ENCODE measurements around the gene BICD2. TPM values are rescaled to one million over a fixed set of nuclear protein-coding genes. Genes with fewer than 3 reads are reported as not detected.
A peak's percentile ranks its signal among the peaks of the same experiment; 100 is the strongest.

The BICD2 gene
- total and polyA plus RNA-seq, 2 of the 13 experiments (the other 11 are each of a cell fraction or from before 2014, with no cell fraction given), result 5.1 to 17.4 TPM

DNA sequence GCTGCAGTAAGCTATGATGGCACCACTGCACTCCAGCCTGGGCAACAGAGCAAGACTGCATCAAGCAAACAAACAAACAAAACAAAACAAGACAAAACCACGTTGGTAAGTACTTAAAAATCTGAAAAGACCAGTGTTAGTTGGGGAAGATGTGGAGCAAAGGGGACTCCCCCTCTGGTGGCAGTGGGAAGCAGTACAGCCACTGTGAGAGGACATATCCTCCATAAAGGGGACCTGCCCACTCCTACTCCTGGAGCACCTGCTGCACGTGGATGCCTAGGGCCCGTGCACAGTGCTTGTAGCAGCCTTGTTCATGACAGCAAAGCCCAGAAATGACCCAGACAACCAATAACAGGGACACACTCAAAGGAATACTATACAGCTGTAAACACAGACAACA is 77.7 kb downstream of the BICD2 start (continued):
- TF ChIP-seq ZNF678 (CRISPR knock-in tag; IDR thresholded peaks at IDR 0.05) (no peak), NR2F2 (IDR thresholded peaks at IDR 0.05; ENCODE audit: borderline replicate concordance, low read depth) (no peak), XRCC5 (optimal IDR thresholded peaks at IDR 0.05; ENCODE audit: low read length) (peak; percentile 45), GTF3A (CRISPR knock-in tag; conservative IDR thresholded peaks at IDR 0.05) (no peak), TSC22D2 (CRISPR knock-in tag; IDR thresholded peaks at IDR 0.05; ENCODE audit: borderline replicate concordance) (no peak), HDAC2 (CRISPR knock-in tag; IDR thresholded peaks at IDR 0.05) (no peak), CBFB (CRISPR knock-in tag; IDR thresholded peaks at IDR 0.05) (no peak), ZNF335 (CRISPR knock-in tag; IDR thresholded peaks at IDR 0.05) (no peak), ZBTB1 (CRISPR knock-in tag; IDR thresholded peaks at IDR 0.05; ENCODE audit: borderline replicate concordance) (no peak), ZNF577 (CRISPR knock-in tag; IDR thresholded peaks at IDR 0.05; ENCODE audit: borderline replicate concordance, low read depth) (no peak), ZNF180 (CRISPR knock-in tag; IDR thresholded peaks at IDR 0.05; ENCODE audit: borderline replicate concordance, low read depth) (no peak), SMC3 (IDR thresholded peaks at IDR 0.05; ENCODE audit: low read length) (peak; percentile 41; the same call in 1 of the 2 replicates), NR2F6 (IDR thresholded peaks at IDR 0.05) (no peak), NR2F6 (CRISPR knock-in tag; IDR thresholded peaks at IDR 0.05) (no peak), FIP1L1 (IDR thresholded peaks at IDR 0.05; ENCODE audit: borderline replicate concordance, insufficient read depth, low read depth, low read length) (no peak), STAG1 (CRISPR knock-in tag; IDR thresholded peaks at IDR 0.05) (peak; percentile 37; the same call in 1 of the 2 replicates), POLR2G (IDR thresholded peaks at IDR 0.05; ENCODE audit: low read depth, low read length) (no peak)
- TF ChIP-seq, protein P1, sequence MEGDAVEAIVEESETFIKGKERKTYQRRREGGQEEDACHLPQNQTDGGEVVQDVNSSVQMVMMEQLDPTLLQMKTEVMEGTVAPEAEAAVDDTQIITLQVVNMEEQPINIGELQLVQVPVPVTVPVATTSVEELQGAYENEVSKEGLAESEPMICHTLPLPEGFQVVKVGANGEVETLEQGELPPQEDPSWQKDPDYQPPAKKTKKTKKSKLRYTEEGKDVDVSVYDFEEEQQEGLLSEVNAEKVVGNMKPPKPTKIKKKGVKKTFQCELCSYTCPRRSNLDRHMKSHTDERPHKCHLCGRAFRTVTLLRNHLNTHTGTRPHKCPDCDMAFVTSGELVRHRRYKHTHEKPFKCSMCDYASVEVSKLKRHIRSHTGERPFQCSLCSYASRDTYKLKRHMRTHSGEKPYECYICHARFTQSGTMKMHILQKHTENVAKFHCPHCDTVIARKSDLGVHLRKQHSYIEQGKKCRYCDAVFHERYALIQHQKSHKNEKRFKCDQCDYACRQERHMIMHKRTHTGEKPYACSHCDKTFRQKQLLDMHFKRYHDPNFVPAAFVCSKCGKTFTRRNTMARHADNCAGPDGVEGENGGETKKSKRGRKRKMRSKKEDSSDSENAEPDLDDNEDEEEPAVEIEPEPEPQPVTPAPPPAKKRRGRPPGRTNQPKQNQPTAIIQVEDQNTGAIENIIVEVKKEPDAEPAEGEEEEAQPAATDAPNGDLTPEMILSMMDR (CRISPR knock-in tag; IDR thresholded peaks at IDR 0.05), result peak; percentile 43; the same call in 1 of the 2 replicates
- TF ChIP-seq, protein P2, sequence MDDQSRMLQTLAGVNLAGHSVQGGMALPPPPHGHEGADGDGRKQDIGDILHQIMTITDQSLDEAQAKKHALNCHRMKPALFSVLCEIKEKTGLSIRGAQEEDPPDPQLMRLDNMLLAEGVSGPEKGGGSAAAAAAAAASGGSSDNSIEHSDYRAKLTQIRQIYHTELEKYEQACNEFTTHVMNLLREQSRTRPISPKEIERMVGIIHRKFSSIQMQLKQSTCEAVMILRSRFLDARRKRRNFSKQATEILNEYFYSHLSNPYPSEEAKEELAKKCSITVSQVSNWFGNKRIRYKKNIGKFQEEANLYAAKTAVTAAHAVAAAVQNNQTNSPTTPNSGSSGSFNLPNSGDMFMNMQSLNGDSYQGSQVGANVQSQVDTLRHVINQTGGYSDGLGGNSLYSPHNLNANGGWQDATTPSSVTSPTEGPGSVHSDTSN (CRISPR knock-in tag; IDR thresholded peaks at IDR 0.05; ENCODE audit: borderline replicate concordance), result no peak

Data from HepG2 (cell line).